Testis (tissue), 2 donors: ENCODE measurements around the gene CRYBA1.

Experiments used
- POLR2A ChIP-seq: fragments of 450-650 bp; IDR thresholded peaks from one replicate; pipeline ENCODE4 v1.6.1; 2017; ENCODE audit warnings: antibody characterized with exemption, mild to moderate bottlenecking, moderate library complexity
- TF ChIP-seq, protein P1 (sequence below), 3 experiments: fragments of 450-650 bp in 2 of 3; fragments of 200-600 bp in 1 of 3; sonication (generic) in 1 of 3; IDR thresholded peaks; one replicate each; pipeline ENCODE4 v1.5.1; 2016 to 2019; ENCODE audit warnings: antibody characterized with exemption in 3 of 3, mild to moderate bottlenecking in 2 of 3, moderate library complexity in 1 of 3

DNA sequence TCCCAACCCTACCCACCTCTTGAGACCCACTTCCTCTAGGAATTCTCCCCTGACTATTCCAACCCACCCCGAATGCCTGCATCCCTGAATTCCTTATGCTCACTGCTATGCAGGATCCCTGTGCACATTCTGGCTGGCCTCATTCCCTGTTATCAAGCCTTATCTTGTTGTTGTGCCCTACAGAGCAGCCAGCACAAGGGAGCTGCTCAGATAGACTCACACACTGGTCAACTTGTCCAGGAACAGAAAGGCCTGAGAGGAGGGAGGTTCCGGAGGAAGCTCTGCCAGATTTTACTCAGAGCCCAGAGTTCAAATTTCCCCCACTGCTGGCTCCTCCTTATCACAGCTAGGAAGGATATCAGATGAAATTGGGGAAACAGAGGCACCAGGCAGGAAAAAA, 41.6 kb upstream of the CRYBA1 start:
- TF ChIP-seq, protein P1, sequence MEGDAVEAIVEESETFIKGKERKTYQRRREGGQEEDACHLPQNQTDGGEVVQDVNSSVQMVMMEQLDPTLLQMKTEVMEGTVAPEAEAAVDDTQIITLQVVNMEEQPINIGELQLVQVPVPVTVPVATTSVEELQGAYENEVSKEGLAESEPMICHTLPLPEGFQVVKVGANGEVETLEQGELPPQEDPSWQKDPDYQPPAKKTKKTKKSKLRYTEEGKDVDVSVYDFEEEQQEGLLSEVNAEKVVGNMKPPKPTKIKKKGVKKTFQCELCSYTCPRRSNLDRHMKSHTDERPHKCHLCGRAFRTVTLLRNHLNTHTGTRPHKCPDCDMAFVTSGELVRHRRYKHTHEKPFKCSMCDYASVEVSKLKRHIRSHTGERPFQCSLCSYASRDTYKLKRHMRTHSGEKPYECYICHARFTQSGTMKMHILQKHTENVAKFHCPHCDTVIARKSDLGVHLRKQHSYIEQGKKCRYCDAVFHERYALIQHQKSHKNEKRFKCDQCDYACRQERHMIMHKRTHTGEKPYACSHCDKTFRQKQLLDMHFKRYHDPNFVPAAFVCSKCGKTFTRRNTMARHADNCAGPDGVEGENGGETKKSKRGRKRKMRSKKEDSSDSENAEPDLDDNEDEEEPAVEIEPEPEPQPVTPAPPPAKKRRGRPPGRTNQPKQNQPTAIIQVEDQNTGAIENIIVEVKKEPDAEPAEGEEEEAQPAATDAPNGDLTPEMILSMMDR (IDR thresholded peaks at IDR 0.05) = no peak
- no peak for TF ChIP-seq POLR2A
